H9 (cell line): ENCODE results near the gene METTL8. TPM values are rescaled to one million over a fixed set of nuclear protein-coding genes. Genes with fewer than 3 reads are reported as not detected.

Source experiments
- DNase-seq: peaks from one replicate; pipeline ENCODE4 v3.0.0-alpha.2; 2017
- H2AFZ ChIP-seq: one replicate; pipeline ENCODE4 v1.6.1; 2013; ENCODE audit warnings: mild to moderate bottlenecking, low read length, control low read depth, moderate library complexity
- H2AK5ac ChIP-seq: 2 replicates; pipeline ENCODE4 v1.6.1; 2013; ENCODE audit warnings: low read length, control low read depth, mixed read lengths; ENCODE audit not compliant: insufficient read length
- H2BK120ac ChIP-seq: one replicate; pipeline ENCODE4 v1.6.1; 2013; ENCODE audit warnings: low read depth, mild to moderate bottlenecking, low read length, control low read depth, inconsistent platforms; ENCODE audit not compliant: poor library complexity, severe bottlenecking
- H2BK12ac ChIP-seq: 2 replicates; pipeline ENCODE4 v1.6.1; 2013; ENCODE audit warnings: low read length, control low read depth, mixed read lengths, low read depth; ENCODE audit not compliant: insufficient read length
- H2BK15ac ChIP-seq: 2 replicates; pipeline ENCODE4 v1.6.1; 2013; ENCODE audit warnings: low read depth, low read length, control low read depth
- H2BK20ac ChIP-seq: one replicate; pipeline ENCODE4 v1.6.1; 2013; ENCODE audit warnings: low read depth, mild to moderate bottlenecking, low read length, control low read depth, inconsistent platforms; ENCODE audit not compliant: poor library complexity, severe bottlenecking
- H2BK5ac ChIP-seq: 2 replicates; pipeline ENCODE4 v1.6.1; 2013; ENCODE audit warnings: low read length, control low read depth, mixed read lengths; ENCODE audit not compliant: insufficient read length
- H3K14ac ChIP-seq: 2 replicates; pipeline ENCODE4 v1.6.1; 2013; ENCODE audit warnings: low read length, control low read depth; ENCODE audit not compliant: insufficient read depth
- H3K18ac ChIP-seq: 2 replicates; pipeline ENCODE4 v1.6.1; 2013; ENCODE audit warnings: low read depth, mild to moderate bottlenecking, mixed read lengths, low read length, control low read depth; ENCODE audit not compliant: insufficient read length
- H3K23ac ChIP-seq: 2 replicates; pipeline ENCODE4 v1.6.1; 2013; ENCODE audit warnings: low read length, control low read depth, mixed read lengths, low read depth; ENCODE audit not compliant: insufficient read length
- H3K23me2 ChIP-seq: 2 replicates; pipeline ENCODE4 v1.6.1; 2013; ENCODE audit warnings: low read depth, mild to moderate bottlenecking, mixed read lengths, low read length, control low read depth; ENCODE audit not compliant: insufficient read length, poor library complexity, severe bottlenecking
- H3K27ac ChIP-seq: 2 replicates; pipeline ENCODE4 v1.5.1; 2013; ENCODE audit warnings: low read length, control low read depth, mixed read lengths, low read depth; ENCODE audit not compliant: insufficient read length
- H3K27me3 ChIP-seq: 2 replicates; pipeline ENCODE4 v1.6.1; 2013; ENCODE audit warnings: low read length, control low read depth, inconsistent platforms; ENCODE audit not compliant: insufficient read depth
- H3K4ac ChIP-seq: 2 replicates; pipeline ENCODE4 v1.6.1; 2013; ENCODE audit warnings: low read depth, mild to moderate bottlenecking, control low read depth, inconsistent platforms, low read length, moderate library complexity
- H3K4me1 ChIP-seq: 2 replicates; pipeline ENCODE4 v1.6.1; 2013; ENCODE audit warnings: low read length, control low read depth, inconsistent platforms; ENCODE audit not compliant: insufficient read depth
- H3K4me2 ChIP-seq: 2 replicates; pipeline ENCODE4 v1.6.1; 2013; ENCODE audit warnings: low read length, control low read depth, mixed read lengths; ENCODE audit not compliant: insufficient read length, insufficient read depth
- H3K56ac ChIP-seq: 2 replicates; pipeline ENCODE4 v1.6.1; 2013; ENCODE audit warnings: low read depth, mild to moderate bottlenecking, mixed read lengths, low read length, control low read depth; ENCODE audit not compliant: insufficient read length
- H3K79me1 ChIP-seq: 2 replicates; pipeline ENCODE4 v1.6.1; 2013; ENCODE audit warnings: low read depth, mild to moderate bottlenecking, moderate library complexity, low read length, control low read depth, inconsistent platforms; ENCODE audit not compliant: insufficient read depth, poor library complexity, severe bottlenecking
- H3K79me2 ChIP-seq: 2 replicates; pipeline ENCODE4 v1.6.1; 2013; ENCODE audit warnings: low read length, control low read depth, inconsistent platforms; ENCODE audit not compliant: insufficient read depth
- H3K9ac ChIP-seq: 2 replicates; pipeline ENCODE4 v1.6.1; 2013; ENCODE audit warnings: low read length, control low read depth, mixed read lengths; ENCODE audit not compliant: insufficient read length; ENCODE audit errors: extremely low read depth
- H3K9me3 ChIP-seq: one replicate; pipeline ENCODE4 v1.6.1; 2013; ENCODE audit warnings: low read depth, low read length, inconsistent platforms; ENCODE audit not compliant: control insufficient read depth
- H3T11ph ChIP-seq: one replicate; pipeline ENCODE4 v1.6.1; 2013; ENCODE audit warnings: mild to moderate bottlenecking, low read length, control low read depth, inconsistent platforms
- H4K20me1 ChIP-seq: one replicate; pipeline ENCODE4 v1.6.1; 2013; ENCODE audit not compliant: control insufficient read depth, insufficient read length, insufficient read depth
- H4K5ac ChIP-seq: 2 replicates; pipeline ENCODE4 v1.6.1; 2013; ENCODE audit warnings: low read depth, mild to moderate bottlenecking, mixed read lengths, low read length, control low read depth; ENCODE audit not compliant: insufficient read length
- H4K8ac ChIP-seq: replicated peaks from 2 replicates; pipeline ENCODE4 v1.6.1; 2013; ENCODE audit warnings: low read length, control low read depth, mixed read lengths, low read depth; ENCODE audit not compliant: insufficient read length
- H4K91ac ChIP-seq: 2 replicates; pipeline ENCODE4 v1.6.1; 2013; ENCODE audit warnings: low read depth, mild to moderate bottlenecking, moderate library complexity, mixed read lengths, low read length, control low read depth; ENCODE audit not compliant: insufficient read length
- H3K27ac Mint-ChIP-seq, 3 experiments: 2 replicates in 2 of 3; 3 replicates in 1 of 3; pipeline ENCODE4 v1.8.0; 2020 to 2021; ENCODE audit warnings: mixed read lengths in 3 of 3, mild to moderate bottlenecking in 1 of 3, moderate library complexity in 1 of 3
- H3K27me3 Mint-ChIP-seq: 2 replicates; pipeline ENCODE4 v1.8.0; 2021; ENCODE audit warnings: low read depth, mild to moderate bottlenecking, moderate library complexity, mixed read lengths
- H3K36me3 Mint-ChIP-seq, 3 experiments: 2 replicates in 2 of 3; 3 replicates in 1 of 3; pipeline ENCODE4 v1.8.0; 2020 to 2021; ENCODE audit warnings: low read depth in 3 of 3, mixed read lengths in 3 of 3; ENCODE audit not compliant: insufficient read depth in 1 of 3
- H3K4me1 Mint-ChIP-seq, 2 experiments: 2 replicates each; pipeline ENCODE4 v1.8.0; 2020; ENCODE audit warnings: mixed read lengths in 2 of 2
- H3K4me3 Mint-ChIP-seq, 2 experiments: 2 replicates in 1 of 2; 3 replicates in 1 of 2; pipeline ENCODE4 v1.8.0; 2020 to 2021; ENCODE audit warnings: mild to moderate bottlenecking in 2 of 2, mixed read lengths in 2 of 2, moderate library complexity in 1 of 2
- H3K9me3 Mint-ChIP-seq, 2 experiments: 2 replicates in 1 of 2; 3 replicates in 1 of 2; pipeline ENCODE4 v1.8.0; 2020; ENCODE audit warnings: mild to moderate bottlenecking in 2 of 2, mixed read lengths in 2 of 2, moderate library complexity in 1 of 2
- WGBS: extraction: QIAGEN DNeasy Blood & Tissue Kit; methylation state at CpG from one replicate; pipeline ENCODE4 v1.1.7; 2013; ENCODE audit warnings: missing lambda C conversion rate, low lambda C conversion rate, mixed read lengths; ENCODE audit not compliant: insufficient read length; ENCODE audit errors: extremely low coverage; 5-methylcytosine and 5-hydroxymethylcytosine counted together
- total RNA-seq: library from RNA; stranded (reverse); gene quantifications from 2 replicates; pipeline ENCODE4 v1.2.1, GENCODE V29; 2021
- TF ChIP-seq, protein P1 (sequence below): fragments of 200-600 bp; sonication (generic); conservative IDR thresholded peaks from 3 replicates; pipeline ENCODE4 v1.8.0; 2021; ENCODE audit warnings: antibody characterized with exemption, mild to moderate bottlenecking

The METTL8 gene
- total RNA-seq, 1 experiment from 2014 or later, result 40.9 TPM

GRCh38 chr2:171386627-171387026 is 47.2 kb downstream of the METTL8 start:
- Histone ChIP-seq H3K4ac (no peak overlapping the region), H3K27ac (no peak overlapping the region), H3K4me2 (peak overlapping the region; percentile 19), H3K79me1 (no peaks in the 10 kb centered on the region), H2BK5ac (no peak overlapping the region), H3K27me3 (no peaks in the 10 kb centered on the region), H3T11ph (no peak overlapping the region), H3K14ac (no peak overlapping the region; the same call in 1 of the 2 replicates), H2BK20ac (no peak overlapping the region), H3K23ac (no peak overlapping the region), H4K91ac (no peak overlapping the region), H4K5ac (no peak overlapping the region), H2AFZ (no peak overlapping the region), H3K23me2 (no peaks in the 10 kb centered on the region), H3K4me1 (peaks cover 7% of the 10 kb centered on the region; the same call in 1 of the 2 replicates), H3K18ac (no peak overlapping the region), H2BK12ac (no peak overlapping the region), H3K9me3 (no peaks in the 10 kb centered on the region), H4K20me1 (no peaks in the 10 kb centered on the region), H3K79me2 (no peaks in the 10 kb centered on the region; the same call in 1 of the 2 replicates), H3K56ac (no peak overlapping the region), H3K9ac (no peak overlapping the region), H4K8ac (no peak overlapping the region), H2BK120ac (no peak overlapping the region), H2AK5ac (no peak overlapping the region), H2BK15ac (no peak overlapping the region)
- DNase-seq, result peak; percentile 74
- no CpG with 5 or more reads among the region's 10 CpGs for WGBS
- Mint-ChIP-seq H3K27ac (peak overlapping the region; percentile 74 to 96 (median 88)), H3K36me3 (peaks cover 11 to 18% (median 14%) of the 10 kb centered on the region in 3 experiments), H3K9me3 (peaks cover 6% of the 10 kb centered on the region in 2 experiments), H3K27me3 (no peaks in the 10 kb centered on the region), H3K4me3 (peak overlapping the region; percentile 47; a peak in 4 of 5 replicates), H3K4me1 (peaks cover 37 to 39% of the 10 kb centered on the region in 2 experiments)
- TF ChIP-seq, protein P1, sequence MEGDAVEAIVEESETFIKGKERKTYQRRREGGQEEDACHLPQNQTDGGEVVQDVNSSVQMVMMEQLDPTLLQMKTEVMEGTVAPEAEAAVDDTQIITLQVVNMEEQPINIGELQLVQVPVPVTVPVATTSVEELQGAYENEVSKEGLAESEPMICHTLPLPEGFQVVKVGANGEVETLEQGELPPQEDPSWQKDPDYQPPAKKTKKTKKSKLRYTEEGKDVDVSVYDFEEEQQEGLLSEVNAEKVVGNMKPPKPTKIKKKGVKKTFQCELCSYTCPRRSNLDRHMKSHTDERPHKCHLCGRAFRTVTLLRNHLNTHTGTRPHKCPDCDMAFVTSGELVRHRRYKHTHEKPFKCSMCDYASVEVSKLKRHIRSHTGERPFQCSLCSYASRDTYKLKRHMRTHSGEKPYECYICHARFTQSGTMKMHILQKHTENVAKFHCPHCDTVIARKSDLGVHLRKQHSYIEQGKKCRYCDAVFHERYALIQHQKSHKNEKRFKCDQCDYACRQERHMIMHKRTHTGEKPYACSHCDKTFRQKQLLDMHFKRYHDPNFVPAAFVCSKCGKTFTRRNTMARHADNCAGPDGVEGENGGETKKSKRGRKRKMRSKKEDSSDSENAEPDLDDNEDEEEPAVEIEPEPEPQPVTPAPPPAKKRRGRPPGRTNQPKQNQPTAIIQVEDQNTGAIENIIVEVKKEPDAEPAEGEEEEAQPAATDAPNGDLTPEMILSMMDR, result 0 out of 3 replicates have a peak, but pooled peaks have one; percentile 15
